ENCODE data around the gene PRPF19.

Gene PRPF19

GRCh38 chr11:60855726-60856633 is 50.4 kb downstream of the PRPF19 start, which contains the start of gene PTGDR2:
TSS of gene PTGDR2 (minus strand) at chr11:60855950. CDS start at chr11:60853722, 2,228 bp downstream.
- no peak for DNase-seq

GRCh38 chr11:60854847-60855725 is 51.3 kb downstream of the PRPF19 start:
- no peak for DNase-seq

- DNase-seq, result no peak
These were observed 52.1 kb downstream of the PRPF19 start for GRCh38 chr11:60854140-60854846.

- no peak for DNase-seq
These were observed 53.1 kb downstream of the PRPF19 start for GRCh38 chr11:60852982-60853950.

DNA sequence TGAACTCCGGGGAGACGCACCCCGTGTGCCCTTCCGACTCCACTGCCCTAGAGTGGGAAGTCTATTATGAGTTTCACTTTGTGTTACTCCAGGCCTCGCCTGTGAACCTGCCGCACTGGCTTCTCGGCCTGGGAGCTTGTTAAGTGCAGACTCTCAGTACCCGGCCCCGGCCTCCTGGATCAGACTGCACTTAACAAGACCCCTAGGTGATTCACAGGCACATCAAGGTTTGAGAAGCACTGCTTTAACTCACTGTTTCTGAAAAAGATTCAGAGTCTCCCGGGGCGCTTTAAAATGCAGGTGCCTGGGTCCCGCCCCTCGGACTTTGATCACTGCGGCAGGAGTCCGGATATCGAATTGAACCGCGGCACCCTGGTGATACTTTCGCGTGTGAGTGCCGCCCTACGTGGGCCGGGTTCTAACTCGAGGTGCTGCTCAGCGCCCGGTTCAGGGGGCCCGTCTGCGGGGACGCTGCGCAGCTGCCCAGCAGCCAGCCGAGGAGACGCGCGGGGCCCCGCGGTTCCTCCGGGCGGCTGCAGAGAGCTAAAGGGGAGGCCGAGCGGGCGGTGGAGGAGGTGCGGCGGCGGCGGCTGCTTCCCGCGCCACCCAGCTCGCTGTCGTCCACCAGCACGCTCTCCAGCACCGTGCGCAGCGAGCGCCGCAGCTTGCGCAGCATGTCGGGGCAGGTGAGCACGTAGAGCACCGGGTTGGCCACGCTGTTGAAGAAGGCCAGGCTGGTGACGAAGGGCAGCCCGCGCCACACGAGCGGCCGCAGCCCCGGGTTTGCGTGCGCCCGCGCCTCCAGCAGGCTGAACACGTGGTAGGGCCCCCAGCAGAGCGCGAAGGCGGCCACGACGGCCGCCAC is 54.0 kb downstream of the PRPF19 start:
- DNase-seq, result no peak

DNA sequence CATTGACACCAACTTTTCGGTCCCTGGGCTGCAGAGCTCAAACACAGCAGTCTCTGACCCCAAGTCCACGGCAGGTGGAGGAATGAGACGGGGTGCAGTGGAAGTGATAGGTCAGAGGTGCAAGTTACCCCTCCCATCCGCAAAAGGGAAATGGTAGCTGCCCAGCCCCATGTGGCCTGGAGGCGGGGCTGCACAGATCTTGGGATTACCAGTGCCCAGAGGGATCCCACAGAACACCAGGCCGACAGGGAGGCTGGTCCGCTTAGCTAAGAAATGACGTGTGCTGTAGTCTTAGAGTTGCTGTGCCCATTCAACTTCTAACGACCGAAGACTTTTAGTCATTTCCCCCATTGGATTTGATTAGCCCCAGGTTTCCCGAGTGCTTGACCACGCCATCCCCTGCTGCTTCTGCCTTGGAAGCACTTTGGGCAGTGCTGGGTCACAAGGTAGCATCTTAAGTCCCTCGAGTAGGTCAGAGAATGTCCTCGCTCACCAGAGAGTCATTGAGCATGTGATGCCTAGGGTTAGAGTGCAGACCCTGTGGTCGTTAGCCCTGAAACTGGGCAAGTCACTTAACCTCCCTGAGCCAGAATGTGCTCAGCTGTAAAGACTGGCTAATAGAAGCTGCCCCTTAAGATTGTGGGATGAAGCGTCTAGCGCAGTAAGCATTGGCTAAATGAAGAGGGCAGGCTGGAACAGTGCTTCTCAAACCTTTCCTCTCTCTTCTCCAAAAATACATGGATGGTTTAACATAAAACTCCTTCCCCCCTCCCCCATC is 54.9 kb downstream of the PRPF19 start:
- no peak for DNase-seq

DNA sequence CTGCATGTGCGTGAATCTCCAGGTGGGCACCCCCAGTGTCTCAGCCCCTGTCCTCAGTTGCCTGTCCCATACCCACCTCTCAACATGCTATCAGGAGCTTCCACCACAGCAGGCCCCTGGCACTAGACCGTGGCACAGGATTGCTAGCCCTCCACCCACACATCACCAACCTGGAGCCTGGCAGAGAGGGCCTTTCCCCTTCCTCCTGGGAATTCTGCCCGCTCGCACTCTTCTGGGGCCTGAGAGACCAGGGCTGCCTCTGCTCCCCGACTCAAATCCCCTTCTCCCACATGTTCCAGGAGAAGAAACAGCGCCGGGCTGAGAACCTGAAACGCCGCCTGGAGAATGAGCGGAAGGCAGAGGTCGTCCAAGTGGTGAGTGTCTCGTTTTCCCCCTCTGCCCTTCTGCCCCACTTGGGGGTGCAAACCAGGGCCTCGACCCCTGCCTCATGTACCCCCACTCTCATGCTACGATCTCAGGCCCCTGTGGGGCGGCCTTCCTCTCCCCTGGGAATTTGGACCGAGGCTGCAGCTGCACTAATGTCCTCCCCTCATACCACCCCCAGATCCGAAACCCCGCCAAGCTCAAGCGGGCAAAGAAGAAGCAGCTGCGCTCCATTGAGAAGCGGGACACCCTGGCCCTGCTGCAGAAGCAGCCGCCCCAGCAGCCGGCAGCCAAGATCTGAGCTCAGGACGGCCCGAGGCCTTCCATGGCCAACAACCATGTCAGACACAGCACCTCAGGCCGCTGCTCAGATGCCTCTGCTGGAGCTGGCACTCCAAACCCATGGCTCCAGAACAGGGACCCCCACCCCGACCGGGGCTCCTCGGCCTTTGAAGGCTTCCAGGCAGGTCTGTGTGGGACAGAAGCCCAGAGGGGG is 56.5 kb downstream of the PRPF19 start:
- DNase-seq, result no peak

- no peak for DNase-seq
These were observed 57.7 kb downstream of the PRPF19 start for GRCh38 chr11:60848714-60849151.

- DNase-seq, result no peak
These were observed 58.5 kb downstream of the PRPF19 start for GRCh38 chr11:60847896-60848295.

DNA sequence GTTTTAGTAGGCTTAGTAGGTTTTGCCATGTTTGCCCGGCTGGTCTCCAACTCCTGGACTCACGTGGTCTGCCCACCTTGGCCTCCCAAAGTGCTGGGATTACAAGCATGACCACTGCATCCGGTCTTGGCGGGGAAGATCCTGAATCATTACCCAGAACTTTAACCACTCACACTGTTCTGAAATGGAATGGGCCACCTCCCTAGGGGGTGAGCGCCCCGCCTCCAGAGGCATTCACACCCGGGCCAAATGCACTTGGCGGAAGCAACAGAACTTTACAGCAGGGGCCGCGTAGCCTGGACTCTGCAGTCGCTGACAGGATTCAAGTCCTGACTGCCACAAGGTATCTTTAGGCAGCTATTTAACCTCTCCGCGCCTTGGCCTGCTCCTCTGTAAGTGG is 59.1 kb downstream of the PRPF19 start:
- DNase-seq, result no peak

- DNase-seq, result no peak
These were observed 61.0 kb downstream of the PRPF19 start for GRCh38 chr11:60845338-60845737.

- no peak for DNase-seq
These were observed 61.5 kb downstream of the PRPF19 start for GRCh38 chr11:60844870-60845221.

DNA sequence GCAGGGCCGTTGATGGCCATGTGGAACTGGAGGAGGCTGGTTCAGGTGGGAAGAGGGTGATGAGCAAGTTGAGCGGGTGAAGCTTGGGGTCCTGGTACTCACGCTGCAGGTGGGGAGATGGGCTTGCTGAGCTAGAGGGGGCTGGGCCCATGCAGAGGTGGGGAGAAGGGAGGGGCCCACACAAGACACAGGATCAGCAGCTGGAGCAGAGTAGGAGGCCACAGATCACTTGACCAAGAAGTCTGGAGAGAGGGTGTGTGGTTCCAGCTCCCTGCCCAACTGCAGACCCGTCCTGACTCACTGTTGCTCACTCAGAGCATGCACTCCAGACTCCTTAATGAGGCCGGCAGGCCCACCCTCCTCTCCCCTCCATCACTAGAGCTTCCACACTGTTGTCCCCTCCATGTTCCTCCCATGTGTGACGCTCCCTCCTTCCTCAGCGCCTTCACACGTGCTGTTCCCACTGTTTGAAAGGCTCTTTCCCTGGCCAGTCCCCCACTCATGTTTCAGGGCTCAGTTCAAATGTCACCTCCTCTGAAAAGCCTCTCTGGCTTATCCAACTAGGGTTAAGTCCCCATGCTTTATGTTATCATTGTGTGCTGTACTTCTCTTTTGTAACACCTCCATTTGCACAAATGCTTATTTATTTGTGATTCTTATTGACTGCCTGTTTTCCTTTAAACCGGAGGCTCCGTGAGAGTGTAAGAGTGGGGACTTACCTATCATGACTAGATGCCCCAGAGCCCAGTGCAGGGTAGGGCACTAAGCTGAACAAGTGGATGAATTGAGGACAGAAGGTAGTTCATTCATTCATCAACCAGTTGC is 62.1 kb downstream of the PRPF19 start:
- DNase-seq, result no peak

- DNase-seq, result no peak
These were observed 63.5 kb downstream of the PRPF19 start for GRCh38 chr11:60842668-60843600.

- peak; percentile 98 to 99 for DNase-seq
These were observed 64.4 kb downstream of the PRPF19 start, which contains the start of gene CCDC86 for GRCh38 chr11:60841797-60842667. TSS of gene CCDC86 (plus strand) at chr11:60842113. CDS start at chr11:60842125, 12 bp downstream.
